Measurements from ENCODE around the gene KLF4. TPM values are rescaled to one million over a fixed set of nuclear protein-coding genes. Genes with fewer than 3 reads are reported as not detected.

Gene KLF4
- total RNA-seq, 1 donor from 2014 or later, result 107 TPM

GRCh38 chr9:107455425-107456135 lies 34.0 kb downstream of the KLF4 start:
- H3K9me3 ChIP-seq, result no peaks in the 10 kb centered on the region
- intact Hi-C loops (cut with DNase I), result no loop called here
- ATAC-seq (no peak), DNase-seq (no peak)
- H3K4me3 ChIP-seq, result no peak overlapping the region
- no peak for TF ChIP-seq CTCF (IDR thresholded peaks at IDR 0.05)
- H3K27ac ChIP-seq, result no peak overlapping the region
- no peaks in the 10 kb centered on the region for H3K36me3 ChIP-seq
- H3K27me3 ChIP-seq (ENCODE audit: low read depth), result no peaks in the 10 kb centered on the region
- H3K4me1 ChIP-seq, result no peaks in the 10 kb centered on the region

GRCh38 chr9:107453479-107453878 lies 36.1 kb downstream of the KLF4 start:
- DNase-seq (no peak), ATAC-seq (no peak)
- Histone ChIP-seq H3K27me3 (ENCODE audit: low read depth) (no peaks in the 10 kb centered on the region), H3K9me3 (no peaks in the 10 kb centered on the region), H3K4me1 (no peaks in the 10 kb centered on the region), H3K27ac (no peak overlapping the region), H3K4me3 (no peak overlapping the region), H3K36me3 (no peaks in the 10 kb centered on the region)
- intact Hi-C loops (cut with DNase I), result no loop called here
- TF ChIP-seq CTCF (IDR thresholded peaks at IDR 0.05), result no peak

GRCh38 chr9:107447834-107448233 lies 41.7 kb downstream of the KLF4 start:
- no peak for TF ChIP-seq CTCF (IDR thresholded peaks at IDR 0.05)
- intact Hi-C loops (cut with DNase I), result no loop called here
- DNase-seq, result no peak
- Histone ChIP-seq H3K36me3 (no peaks in the 10 kb centered on the region), H3K9me3 (no peaks in the 10 kb centered on the region), H3K4me1 (no peaks in the 10 kb centered on the region), H3K27me3 (ENCODE audit: low read depth) (no peaks in the 10 kb centered on the region), H3K27ac (no peak overlapping the region), H3K4me3 (no peak overlapping the region)
- no peak for ATAC-seq

- DNase-seq (no peak), ATAC-seq (no peak)
- no peaks in the 10 kb centered on the region for H3K4me1 ChIP-seq
- no peak overlapping the region for H3K4me3 ChIP-seq
- no peak for TF ChIP-seq CTCF (IDR thresholded peaks at IDR 0.05)
- H3K27ac ChIP-seq, result no peak overlapping the region
- no peaks in the 10 kb centered on the region for H3K9me3 ChIP-seq
- intact Hi-C loops (cut with DNase I), result no loop called here
- no peaks in the 10 kb centered on the region for H3K36me3 ChIP-seq
- no peaks in the 10 kb centered on the region for H3K27me3 ChIP-seq (ENCODE audit: low read depth)
These were observed 42.5 kb downstream of the KLF4 start for GRCh38 chr9:107447081-107447480.

GRCh38 chr9:107446491-107446890 lies 43.1 kb downstream of the KLF4 start:
- no peak for TF ChIP-seq CTCF (IDR thresholded peaks at IDR 0.05)
- no peak overlapping the region for H3K4me3 ChIP-seq
- no peaks in the 10 kb centered on the region for H3K9me3 ChIP-seq
- H3K4me1 ChIP-seq, result no peaks in the 10 kb centered on the region
- no peaks in the 10 kb centered on the region for H3K27me3 ChIP-seq (ENCODE audit: low read depth)
- DNase-seq, result no peak
- no peaks in the 10 kb centered on the region for H3K36me3 ChIP-seq
- no peak for ATAC-seq
- intact Hi-C loops (cut with DNase I), result no loop called here
- H3K27ac ChIP-seq, result no peak overlapping the region

All from lower lobe of right lung (tissue), 2 donors.